IPS DF 19.7 (cell line): ENCODE measurements around the gene SCARB1.

Experiments used
- DNase-seq: peaks from one replicate; pipeline ENCODE4 v3.0.0-alpha.2; 2013; ENCODE audit warnings: low read depth, low spot score

The SCARB1 gene

GRCh38 chr12:124797321-124797720 lies 66.3 kb downstream of the SCARB1 start:
- no peak for DNase-seq

GRCh38 chr12:124796303-124796960 lies 67.2 kb downstream of the SCARB1 start:
- no peak for DNase-seq

GRCh38 chr12:124795081-124795948 lies 68.3 kb downstream of the SCARB1 start:
- DNase-seq = no peak

- DNase-seq = no peak
Observed at GRCh38 chr12:124792961-124793441, 70.7 kb downstream of the SCARB1 start.

- no peak for DNase-seq
Observed at GRCh38 chr12:124792156-124792555, 71.5 kb downstream of the SCARB1 start.

- DNase-seq = no peak
Observed at GRCh38 chr12:124790650-124791400, 72.8 kb downstream of the SCARB1 start.

GRCh38 chr12:124788936-124789555 lies 74.6 kb downstream of the SCARB1 start:
- no peak for DNase-seq

GRCh38 chr12:124786061-124786964 lies 77.4 kb downstream of the SCARB1 start:
- peak; percentile 87 for DNase-seq

GRCh38 chr12:124784871-124785572 lies 78.6 kb downstream of the SCARB1 start:
- DNase-seq = no peak

GRCh38 chr12:124783087-124783486 lies 80.6 kb downstream of the SCARB1 start:
- DNase-seq = no peak

- DNase-seq = no peak
Observed at GRCh38 chr12:124782132-124782531, 81.5 kb downstream of the SCARB1 start.

GRCh38 chr12:124780752-124781685 lies 82.6 kb downstream of the SCARB1 start:
- DNase-seq = no peak

- no peak for DNase-seq
Observed at GRCh38 chr12:124780336-124780735, 83.3 kb downstream of the SCARB1 start.

GRCh38 chr12:124779161-124780141 lies 84.2 kb downstream of the SCARB1 start:
- DNase-seq = no peak

GRCh38 chr12:124778411-124778810 lies 85.3 kb downstream of the SCARB1 start:
- no peak for DNase-seq

- no peak for DNase-seq
Observed at GRCh38 chr12:124777399-124778372, 86.0 kb downstream of the SCARB1 start.
